T-helper 9 cell (primary cell): Measurements from ENCODE around the gene MAP2.

ENCODE experiments used
- DNase-seq: peaks from one replicate; pipeline ENCODE4 v3.0.0-alpha.2; 2020

Gene MAP2

DNA sequence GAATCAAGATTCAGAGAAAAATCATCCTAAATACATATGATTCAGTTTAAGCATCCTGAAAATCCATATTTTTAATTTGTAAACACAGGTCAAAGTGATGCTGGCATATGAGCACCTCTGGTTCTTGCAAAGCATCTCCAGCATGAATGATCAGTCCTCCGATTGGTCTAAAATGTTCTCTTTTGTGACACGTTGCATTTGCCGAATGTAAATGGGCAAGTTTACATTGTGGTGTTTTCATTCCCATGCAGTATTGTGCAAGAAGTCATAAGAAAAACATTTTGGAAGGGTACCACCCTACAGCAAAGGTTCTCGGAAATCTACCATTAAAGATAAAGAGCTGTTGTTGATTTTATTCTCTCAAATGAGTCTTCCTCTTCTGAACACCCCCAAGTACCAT lies 239.8 kb downstream of the MAP2 start:
- no peak for DNase-seq

DNA sequence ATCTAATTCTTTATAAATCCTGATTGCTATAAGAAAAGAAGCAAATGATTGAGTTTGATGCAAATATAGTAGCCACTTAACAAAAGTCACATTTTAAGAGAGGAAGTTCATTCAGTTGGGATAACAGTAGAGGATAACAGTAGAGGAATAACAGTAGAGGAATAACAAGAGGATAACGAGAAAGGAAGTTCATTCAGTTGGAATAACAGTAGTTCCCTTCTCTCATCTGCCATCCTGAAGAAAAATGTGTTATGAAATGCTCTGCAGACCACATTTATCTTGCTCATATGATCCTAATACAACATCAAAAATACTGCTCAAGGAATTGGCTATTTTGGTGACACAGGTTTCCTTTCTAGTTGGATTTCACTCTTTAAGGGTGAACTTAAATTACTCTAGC lies 242.4 kb downstream of the MAP2 start:
- DNase-seq: no peak

DNA sequence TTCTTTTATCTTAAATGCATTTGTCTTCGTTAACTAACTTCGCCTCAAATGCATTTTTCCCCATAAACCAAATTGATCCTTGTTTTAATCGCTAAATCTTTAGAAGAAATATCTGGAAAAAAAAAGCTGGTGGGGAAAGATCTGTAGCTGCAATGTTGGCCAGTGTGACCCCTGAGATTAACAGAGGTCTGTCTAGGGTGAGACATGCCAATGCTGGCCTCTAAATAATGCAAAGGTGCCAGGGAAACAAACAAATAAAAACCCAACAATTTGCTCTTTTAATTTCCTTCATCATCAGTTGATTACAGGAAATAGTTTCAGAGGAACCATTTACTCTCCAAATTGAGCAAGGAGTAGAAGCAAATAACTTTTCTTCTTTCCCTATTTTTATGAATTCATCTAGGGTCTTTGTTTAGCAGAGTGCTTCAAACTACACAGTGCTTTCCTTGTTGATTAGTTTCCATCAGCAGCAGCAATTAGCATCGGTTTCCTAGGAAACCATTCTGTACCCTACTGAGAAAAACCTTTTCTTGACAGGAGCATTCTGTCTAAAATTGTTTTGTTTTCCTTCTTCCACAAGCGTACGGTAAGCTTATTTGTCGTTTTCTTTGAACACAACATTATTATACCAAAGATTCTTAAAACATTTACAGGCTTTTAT lies 247.3 kb downstream of the MAP2 start:
- DNase-seq: no peak

DNA sequence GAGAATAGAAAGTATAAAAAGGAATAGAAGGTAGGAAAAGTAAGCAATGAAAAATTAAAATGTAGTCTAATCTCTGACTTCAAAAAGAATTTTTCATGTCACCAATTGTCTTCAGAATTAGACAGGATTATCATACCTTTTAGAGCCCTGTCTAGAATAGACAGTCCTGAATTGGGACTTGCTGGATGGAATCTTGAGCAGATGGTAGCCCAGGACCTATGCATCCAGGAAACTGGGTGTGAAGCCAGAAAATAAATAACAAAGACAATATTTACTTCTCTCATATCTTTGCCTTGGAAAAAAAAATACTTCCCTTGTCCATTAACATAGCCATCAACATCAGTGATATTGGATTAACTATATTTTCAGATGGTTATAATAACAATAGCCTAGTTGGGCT lies 250.0 kb downstream of the MAP2 start:
- DNase-seq: no peak

DNA sequence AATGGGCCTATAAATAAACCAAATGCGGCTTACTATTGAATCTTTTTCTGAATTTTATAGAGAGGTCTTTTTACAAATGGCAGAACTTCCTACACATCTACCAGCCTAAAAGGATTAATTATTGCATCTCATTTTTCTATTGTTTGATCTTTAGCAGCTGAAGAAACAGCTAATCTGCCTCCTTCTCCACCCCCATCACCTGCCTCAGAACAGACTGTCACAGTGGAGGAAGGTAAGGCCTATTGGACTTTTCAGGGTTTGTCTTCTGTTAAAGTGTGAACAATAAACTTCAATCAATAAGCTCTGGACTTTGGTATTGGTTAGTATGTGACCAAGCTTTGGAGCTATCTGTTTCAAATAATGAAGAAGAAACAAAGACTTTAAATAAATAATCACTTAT lies 256.7 kb downstream of the MAP2 start:
- DNase-seq: no peak

DNA sequence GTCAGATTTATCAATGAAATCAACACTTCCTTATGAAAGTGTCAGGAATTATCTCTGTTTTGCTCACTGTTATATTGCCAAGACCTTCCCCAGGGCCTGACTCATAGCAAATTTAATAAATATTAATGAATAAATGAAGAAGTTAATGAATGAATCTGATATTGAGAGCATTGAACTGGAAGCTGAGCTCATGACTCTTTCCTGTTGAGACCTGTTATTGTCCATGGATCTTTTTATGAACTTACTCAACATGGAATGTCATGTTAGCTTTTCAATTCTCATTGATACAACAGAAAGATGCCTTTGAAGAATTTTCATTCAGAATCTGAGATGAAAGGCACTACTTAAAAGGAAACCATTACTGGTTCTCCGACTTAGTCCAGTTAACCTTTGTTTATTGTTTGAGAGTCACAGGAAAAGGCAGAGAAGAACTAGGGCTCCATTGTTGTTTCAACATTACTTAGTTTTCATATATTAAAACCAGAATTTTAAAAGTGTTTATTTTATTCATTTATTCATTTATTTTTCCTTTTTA lies 257.4 kb downstream of the MAP2 start:
- DNase-seq: no peak

DNA sequence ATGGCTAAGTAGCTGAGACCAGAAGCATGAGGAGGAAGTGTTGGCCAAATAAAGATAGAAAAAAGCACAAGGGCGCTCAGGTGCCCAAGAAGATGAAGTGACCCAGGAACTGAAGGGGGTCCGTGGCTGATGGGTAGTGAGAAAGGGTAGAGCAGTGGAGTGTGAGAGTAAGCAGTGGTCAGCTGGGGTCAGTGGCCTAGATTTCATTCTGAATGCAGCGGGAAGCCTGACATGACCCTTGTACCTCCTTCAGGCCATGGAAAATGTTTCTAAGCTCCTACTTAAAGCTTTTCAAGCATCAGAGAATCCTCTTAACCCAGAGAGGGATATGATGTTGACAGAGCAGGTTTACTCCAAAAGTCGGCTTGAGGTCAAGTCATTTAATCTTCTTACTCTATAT lies 258.8 kb downstream of the MAP2 start:
- no peak for DNase-seq

DNA sequence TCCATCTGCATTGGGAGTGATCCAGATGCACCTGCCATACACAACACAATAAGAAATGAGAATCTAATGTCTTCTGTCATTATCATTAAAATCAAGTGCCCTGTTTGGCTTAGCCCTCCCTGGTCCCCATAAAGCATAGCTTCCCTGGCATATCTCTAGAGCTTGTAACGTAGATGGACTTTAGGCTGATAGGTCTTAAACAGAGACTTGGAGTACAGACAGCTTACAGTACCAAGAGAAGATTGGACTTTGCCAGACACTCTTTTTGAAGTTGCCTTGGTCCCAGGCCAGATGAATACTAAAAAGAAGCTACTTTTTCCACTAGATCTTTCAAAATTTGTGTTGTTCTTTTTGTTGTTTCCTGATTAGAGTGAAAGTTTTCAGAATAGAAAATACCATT lies 261.5 kb downstream of the MAP2 start:
- DNase-seq: no peak

DNA sequence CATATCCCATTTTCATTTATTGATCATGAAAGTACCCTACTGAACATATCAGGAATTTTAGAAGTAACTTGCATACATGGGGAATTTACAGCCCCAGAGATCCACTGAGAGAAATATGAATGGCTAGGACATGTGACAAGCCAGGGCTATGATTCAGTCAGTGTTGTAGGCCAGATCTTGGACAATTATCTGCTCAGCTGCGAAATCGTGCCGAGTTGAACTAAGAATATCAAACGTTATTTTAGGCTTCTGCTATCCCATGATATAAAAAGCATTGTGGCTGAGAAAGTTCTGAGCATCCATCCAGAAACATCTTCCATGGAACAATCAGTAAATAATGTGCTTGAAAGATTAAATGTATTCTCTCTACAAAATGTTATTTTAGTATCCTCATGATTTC lies 262.1 kb downstream of the MAP2 start:
- no peak for DNase-seq

DNA sequence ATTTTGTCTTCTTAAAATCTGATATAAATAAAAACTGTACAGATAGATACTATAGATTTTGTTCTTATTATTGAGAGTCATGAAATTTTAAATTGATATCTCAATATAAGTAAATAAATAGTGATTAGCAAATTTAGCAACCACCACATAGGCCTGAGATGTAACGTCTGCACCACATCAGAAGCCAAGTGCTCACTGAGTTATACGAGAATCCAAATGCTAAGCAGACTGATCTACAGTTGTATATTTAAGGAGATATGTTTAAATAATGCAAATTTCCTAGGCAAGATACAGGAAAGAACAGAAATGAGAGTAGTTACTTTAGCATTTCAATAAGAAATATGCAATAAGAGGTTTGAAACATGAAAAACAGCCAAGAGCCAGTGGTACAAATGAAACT lies 262.6 kb downstream of the MAP2 start:
- DNase-seq: no peak

DNA sequence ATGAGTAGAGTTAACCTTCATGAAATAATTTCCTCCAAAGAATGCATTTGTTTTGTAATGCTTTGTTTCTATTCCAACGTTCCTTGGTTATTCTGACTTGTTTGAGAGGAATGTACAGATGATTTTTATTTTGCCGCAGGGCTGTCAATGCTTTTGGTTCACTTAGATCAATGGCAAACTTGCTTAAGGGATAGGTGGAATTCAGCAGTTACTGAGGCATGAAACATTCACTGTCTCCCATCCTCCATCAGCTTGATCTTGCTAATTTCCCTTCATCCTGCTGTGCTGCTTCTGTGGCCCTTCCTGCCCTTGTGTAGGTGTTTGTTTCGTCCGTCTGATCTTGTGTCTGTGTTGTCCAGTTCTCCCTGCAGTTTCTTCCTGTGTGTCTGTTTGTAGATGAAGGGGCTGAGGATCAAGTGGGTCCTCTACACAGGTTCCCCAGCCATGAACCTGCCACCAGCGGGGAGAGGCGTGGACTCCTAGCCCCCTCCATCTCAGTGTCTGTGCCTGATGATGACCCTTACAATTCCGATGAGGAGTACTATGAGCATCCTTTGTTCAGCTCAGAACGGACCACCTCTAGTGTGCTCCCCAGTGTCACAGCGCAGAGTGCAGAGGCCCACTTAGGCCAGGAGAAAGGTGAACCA lies 263.6 kb downstream of the MAP2 start:
- DNase-seq: no peak

DNA sequence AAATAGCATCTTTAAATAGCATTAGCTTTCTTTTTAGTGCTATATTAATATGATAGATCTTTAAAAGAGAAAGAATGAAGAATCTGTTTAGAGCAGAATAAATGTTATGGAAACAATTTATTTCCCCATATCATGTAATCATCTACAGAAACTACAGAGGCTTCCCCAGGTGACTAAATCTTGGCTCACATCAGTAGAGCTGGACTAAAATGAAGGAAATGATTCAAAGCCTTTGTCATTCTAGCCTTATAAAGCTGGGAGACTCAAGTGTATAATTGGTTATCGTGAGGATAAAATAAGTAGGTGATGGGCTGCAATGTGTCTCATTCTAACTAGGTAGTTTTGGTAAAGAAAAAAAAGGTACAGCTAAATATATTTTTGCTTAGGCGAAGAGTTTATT lies 264.5 kb downstream of the MAP2 start:
- no peak for DNase-seq

DNA sequence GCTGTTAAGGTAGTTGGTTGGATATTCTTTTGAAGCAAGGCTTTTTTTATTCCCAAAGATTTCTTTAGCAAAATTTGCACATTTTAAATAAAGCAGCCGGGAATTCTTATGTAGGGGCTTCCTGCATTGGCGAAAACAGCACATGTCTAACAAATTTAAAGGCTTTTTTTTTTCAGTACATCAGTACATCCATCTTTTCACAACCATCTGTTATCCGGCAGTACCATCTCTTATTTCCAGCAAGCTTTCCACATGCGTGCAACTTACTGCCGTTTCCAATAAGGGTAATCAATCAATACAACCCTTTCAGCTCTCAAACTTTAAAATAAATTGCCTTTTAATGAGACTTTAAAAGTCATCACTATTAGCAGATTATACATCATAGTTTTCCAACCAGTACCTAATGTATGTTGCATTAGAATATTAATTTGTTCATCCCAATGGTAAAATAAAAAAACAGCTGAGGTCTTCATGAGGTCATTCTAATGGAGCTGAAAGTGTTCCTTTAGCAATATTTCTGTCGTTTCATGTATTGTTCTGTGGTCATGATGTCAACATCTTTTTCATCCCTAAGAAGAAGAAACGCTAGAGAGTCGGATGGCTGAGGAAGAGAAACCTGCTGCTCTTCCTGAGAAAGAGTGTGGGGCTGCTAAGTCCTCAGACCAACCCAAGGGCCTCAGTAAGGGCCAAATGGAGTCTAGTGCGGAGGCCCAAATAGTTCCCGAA lies 266.3 kb downstream of the MAP2 start:
- no peak for DNase-seq

DNA sequence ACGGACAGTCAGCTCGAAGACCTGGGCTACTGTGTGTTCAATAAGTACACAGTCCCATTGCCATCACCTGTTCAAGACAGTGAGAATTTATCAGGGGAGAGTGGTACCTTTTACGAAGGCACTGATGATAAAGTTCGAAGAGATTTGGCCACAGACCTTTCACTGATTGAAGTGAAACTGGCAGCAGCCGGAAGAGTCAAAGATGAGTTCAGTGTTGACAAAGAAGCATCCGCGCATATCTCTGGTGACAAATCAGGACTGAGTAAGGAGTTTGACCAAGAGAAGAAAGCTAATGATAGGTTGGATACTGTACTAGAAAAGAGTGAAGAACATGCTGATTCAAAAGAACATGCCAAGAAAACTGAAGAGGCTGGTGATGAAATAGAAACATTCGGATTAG lies 270.9 kb downstream of the MAP2 start:
- no peak for DNase-seq

DNA sequence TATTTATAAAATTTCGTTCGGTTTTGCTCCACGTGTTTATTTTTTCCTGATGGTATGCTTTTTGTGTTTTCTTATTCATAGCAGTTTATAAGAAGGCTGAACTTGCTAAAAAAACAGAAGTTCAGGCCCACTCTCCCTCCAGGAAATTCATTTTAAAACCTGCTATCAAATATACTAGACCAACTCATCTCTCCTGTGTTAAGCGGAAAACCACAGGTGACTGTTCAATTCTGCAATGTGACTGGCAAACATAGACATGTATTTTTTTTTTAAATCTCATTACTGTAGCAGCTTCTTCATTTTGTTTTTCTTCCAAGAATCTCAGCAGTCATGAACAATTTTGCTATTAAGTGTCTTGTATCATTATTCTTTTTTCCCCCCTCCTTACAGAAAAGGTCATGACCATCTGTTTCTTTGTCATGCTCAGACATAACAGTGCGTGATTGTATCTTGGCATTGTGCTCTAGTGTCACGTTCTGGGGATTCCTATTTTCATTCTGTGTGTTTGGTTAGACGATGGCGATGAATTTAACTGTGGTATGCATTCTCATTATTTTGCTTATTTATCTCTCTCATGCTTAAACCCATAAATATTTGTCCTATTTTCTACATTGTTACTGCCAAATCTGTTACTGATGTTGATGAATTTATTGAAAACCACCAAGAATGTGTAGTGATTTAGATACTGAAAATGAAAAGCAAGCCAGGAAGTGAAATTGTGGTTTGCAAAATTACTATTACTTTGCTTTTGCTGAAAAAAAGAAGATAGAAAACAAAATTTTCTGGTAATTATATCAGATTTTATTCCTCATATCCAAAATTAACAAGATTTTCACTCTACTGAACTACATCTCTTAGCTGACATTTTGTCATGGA lies 273.2 kb downstream of the MAP2 start:
- DNase-seq: no peak

DNA sequence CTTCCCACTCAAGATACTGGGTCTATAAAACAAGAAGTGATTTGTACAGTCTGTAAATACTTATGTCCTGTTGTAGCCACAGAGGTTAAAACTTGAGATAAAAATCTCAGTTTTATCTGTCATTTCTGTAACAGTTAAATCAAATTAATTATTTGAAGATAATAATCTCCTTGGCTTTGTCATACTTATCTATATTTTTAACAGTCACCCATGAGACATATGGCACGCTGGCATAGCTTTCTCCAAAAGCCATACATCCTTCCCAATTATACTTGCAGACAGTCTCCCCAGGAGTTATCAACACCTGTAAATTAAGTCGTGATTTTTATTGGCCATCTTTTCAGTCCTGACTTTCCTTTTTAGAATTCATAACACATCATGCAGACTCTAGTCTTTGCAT lies 278.9 kb downstream of the MAP2 start:
- DNase-seq: no peak

DNA sequence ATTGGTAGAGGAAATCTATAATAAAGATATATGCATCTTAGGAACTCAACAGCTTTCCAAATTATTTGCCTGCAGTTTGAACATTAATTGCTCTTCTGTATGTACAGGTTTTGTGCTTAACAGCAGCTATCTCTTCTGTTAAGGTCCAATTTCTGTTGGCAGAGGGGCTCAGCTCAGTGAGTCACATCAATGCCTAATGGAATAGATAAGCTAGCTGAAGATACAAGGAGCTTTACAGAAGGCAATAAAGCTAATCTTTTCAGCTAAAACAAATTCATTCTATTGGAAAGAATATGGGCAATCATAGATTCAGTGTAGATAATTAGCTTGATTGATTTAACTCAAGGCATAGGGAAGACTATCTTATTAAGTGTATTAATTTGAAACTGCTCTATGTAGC lies 289.4 kb downstream of the MAP2 start:
- DNase-seq: no peak

DNA sequence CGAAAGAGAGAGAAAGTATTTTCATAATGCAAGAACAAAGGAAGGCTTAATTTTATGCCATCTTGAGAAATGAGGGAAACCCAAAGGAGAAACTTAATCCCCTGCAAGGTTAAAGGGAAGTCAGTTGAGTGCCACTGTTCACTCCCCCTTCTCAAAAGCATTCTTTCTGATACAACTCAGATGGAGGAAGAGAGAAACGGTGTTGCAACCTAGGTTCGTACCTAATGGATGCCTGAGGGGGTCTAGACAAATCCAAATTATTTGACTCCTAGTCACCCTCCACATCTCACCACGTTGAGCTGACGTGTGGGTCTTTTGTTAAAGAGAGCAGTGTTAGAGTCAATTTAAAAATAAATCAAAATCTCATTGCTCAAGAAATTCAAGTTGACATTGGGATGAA lies 295.2 kb downstream of the MAP2 start:
- no peak for DNase-seq

DNA sequence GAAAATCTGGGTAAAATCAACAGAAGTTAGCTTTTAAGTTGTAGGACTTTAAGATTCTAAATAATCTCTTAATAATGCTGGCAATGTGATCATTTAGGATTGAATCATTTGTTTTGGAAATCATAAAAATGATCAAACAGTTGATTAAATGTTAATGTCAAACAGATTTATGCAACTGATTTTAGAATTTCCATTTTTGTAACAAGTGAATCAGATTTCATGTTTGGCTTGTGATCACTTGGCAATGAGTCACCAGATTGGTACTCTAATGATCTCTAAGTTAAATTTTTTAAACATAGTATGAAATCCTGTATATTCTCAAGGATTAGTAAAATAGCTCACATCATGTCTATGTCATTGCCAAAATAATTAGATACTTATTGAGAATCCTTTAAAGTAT lies 297.6 kb downstream of the MAP2 start:
- no peak for DNase-seq

DNA sequence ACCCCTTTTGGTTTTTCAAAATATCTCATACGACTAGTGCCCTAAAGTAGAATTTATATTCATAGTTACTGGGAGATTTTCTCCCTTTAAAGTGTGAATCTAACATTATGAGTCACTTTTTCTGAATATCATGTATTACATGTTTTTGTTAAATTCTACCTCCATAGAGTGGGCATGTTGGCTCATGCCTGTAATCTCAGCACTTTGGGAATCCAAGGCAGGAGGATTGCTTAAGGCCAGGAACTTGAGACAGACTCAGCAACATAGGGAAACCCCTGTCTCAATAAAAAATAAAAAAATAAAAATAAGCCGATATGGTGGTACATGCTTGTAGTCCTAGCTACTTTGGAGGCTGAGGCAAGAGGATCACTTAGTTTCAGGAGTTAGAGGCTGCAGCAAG lies 302.5 kb downstream of the MAP2 start:
- DNase-seq: no peak

DNA sequence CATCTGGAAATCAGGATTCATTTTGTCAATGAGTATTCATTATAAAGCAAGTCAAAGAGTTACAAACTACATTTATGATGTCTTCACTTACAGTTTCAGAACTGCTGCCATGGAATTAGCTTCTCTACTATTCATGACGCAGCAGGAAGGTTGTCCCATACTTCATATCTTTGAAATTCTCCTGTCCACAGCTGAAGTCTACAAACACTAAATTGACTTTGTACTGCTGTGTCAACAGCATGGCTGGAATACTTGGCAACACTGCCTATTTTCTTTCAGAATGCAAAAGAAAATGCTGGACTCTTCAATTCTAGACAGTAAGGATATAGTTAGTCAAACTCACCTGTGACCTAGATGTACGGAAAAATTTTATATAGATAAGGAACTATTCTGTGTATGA lies 303.2 kb downstream of the MAP2 start:
- no peak for DNase-seq

DNA sequence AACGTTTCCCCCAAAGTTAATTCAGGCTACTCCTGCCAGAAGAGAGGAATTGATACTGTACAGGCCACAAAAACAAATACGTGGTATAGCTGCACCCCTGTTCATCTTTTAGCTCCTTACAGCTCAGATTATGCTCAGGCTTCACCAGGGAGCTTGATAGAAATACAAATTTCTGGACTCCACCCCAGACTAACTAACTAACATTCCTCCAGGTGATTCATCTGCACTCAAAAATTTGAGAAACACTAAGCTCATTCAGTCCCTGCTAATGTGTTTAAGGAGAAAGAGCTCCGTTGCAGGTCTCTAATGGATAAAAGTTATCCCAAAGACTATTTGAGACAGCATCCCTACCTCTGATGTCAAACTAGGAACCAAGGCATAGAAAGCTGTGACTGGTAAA lies 311.0 kb downstream of the MAP2 start:
- no peak for DNase-seq

DNA sequence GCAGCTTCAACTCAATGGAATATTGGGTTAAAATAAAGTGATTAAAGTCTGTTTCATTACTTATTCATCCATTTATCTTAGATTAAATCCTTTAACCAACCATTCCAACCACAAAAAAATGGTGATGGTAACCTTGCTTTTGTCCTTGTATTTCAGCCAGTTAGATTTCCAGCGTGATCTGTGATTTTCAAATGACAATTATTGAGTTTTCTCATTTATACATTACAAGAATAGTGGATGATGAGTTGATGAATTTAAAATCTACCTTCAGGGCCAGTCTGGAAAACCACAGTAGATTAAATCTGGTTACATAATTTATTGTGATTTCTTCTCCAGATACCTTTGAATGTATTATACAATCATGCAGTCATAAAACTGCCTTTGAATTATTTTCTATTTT lies 318.1 kb downstream of the MAP2 start:
- DNase-seq: no peak
